Head of caudate nucleus (tissue), 42 donors: ENCODE data around the gene TMEM145.

Source experiments
- DNase-seq, 42 donors: peaks; one replicate each; pipeline versions ENCODE4 v3.0.0 to v3.0.0-alpha.2; 2020 to 2021; ENCODE audit warnings: mixed read lengths in 7 of 42
- intact Hi-C: fragments of 100-400 bp; cut with DNase I; formaldehyde crosslinking; loops from one replicate; pipeline ENCODE4 v1.15.0; 2022

The TMEM145 gene

GRCh38 chr19:42368360-42368759 lies 55.3 kb downstream of the TMEM145 start:
- intact Hi-C loops, result no loop called here
- no peak for DNase-seq

- intact Hi-C loops, result no loop called here
- DNase-seq, result no peak
These were observed 55.7 kb downstream of the TMEM145 start for GRCh38 chr19:42368765-42369164.

- DNase-seq, result no peak
- intact Hi-C loops, result no loop called here
These were observed 56.4 kb downstream of the TMEM145 start for GRCh38 chr19:42369433-42370067.

- no peak for DNase-seq
These were observed 57.0 kb downstream of the TMEM145 start for GRCh38 chr19:42370068-42370520.

GRCh38 chr19:42370626-42371175 lies 57.6 kb downstream of the TMEM145 start:
- intact Hi-C loops, result no loop called here
- DNase-seq, result no peak

More at GRCh38 chr19:42370068-42370520, 57.0 kb downstream of the TMEM145 start:
- intact Hi-C loops, result no loop called here
